Measurements from ENCODE around the gene DRGX.

DNA sequence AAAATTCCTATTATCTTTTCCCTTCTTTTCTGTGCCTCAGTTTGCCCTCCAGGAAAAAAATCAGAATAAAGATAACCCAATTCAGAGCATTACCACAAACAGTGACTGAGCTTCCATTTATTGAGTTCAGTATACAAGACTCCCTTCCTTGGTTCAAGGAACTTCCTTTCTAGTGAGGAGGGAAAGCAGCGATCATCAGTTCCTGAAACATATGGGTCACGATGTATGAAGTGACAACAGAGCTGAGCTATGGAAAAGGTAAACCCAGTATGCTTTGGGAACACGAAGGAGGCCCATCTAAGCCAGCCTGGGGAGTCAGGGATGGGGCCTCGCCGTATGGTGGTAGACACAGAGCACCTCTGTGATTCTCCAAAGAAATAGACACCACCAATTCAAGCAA is 81.1 kb downstream of the DRGX start:
- TF ChIP-seq, protein P1, sequence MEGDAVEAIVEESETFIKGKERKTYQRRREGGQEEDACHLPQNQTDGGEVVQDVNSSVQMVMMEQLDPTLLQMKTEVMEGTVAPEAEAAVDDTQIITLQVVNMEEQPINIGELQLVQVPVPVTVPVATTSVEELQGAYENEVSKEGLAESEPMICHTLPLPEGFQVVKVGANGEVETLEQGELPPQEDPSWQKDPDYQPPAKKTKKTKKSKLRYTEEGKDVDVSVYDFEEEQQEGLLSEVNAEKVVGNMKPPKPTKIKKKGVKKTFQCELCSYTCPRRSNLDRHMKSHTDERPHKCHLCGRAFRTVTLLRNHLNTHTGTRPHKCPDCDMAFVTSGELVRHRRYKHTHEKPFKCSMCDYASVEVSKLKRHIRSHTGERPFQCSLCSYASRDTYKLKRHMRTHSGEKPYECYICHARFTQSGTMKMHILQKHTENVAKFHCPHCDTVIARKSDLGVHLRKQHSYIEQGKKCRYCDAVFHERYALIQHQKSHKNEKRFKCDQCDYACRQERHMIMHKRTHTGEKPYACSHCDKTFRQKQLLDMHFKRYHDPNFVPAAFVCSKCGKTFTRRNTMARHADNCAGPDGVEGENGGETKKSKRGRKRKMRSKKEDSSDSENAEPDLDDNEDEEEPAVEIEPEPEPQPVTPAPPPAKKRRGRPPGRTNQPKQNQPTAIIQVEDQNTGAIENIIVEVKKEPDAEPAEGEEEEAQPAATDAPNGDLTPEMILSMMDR (IDR thresholded peaks at IDR 0.05) = no peak
- TF ChIP-seq POLR2A (IDR thresholded peaks at IDR 0.05) = no peak
